ENCODE measurements around the gene CFAP54.

DNA sequence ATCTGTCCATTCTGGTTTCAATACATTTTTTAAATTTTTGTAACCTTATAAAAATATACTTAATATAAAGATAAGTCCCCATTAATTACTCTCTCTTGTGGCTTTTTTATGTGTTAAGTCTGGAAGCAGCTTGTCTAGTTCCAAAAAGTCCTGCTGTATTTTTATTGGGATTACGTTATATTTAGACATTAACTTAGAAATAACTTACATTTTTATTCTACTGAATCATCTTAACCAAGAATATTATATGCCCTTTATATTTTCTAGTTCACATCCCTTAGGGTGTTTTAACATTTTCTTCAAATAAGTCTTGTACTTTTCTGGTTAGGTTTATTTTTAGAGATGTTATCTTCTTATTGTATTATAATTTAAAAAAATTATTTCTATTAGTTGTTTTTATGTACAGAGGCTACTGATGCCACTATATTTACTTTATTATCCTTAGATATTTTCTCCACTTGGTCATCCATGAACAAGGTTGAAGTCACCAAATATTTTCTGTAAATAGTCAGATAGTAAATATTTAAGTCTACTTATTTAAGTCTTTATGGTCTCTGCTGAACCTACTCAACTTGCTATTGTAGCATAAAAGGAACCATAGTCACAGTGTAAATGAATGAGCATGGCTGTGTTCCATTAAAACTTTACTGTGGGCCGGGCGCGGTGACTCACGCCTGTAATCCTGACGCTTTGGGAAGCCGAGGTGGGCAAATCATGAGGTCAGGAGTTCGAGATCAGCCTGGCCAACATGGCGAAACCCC lies 285.3 kb downstream of the CFAP54 start:
- no peak for TF ChIP-seq POLR2A (IDR thresholded peaks at IDR 0.05)
- no peak for TF ChIP-seq EP300 (IDR thresholded peaks at IDR 0.05)

Measured in suprapubic skin (tissue), 2 donors.